ENCODE measurements around the gene SLC7A6. TPM values are rescaled to one million over a fixed set of nuclear protein-coding genes. Genes with fewer than 3 reads are reported as not detected.

SLC7A6 gene
- total and polyA plus RNA-seq, 2 of the 13 experiments (the other 11 are each of a cell fraction or from before 2014, with no cell fraction given) = 35.8 to 70.8 TPM

DNA sequence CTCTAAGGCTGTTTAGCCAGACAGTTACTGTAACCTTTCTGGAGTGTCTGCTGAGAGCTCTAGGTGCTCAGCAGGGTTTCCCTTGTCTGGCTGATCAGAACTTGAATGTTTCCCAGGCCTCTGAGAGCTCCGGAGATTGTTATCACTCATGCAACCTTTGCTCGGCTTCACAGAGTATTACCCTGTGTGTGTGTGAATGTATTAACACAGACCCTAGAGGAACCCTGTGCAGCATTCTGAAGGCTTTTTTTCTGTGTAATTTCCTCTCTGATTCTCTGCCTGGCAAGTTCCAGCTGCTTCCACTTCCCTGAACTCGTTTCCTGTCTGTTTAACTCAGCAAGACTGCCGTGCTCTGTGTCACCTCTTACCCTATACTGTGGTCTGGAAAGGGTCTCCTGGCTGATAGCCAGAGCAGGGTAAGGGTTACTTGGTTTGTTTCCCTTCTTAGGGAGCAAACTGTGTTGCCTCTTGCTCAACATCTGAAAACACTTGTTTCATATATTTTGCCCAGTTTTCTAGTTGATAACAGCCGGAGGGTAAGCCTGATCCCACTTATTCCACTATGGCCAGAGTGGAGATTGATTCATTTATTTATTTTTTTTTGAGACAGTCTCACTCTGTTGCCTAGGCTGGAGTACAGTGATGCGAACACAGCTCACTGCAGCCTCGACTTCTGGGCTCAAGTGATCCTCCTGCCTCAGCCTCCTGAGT lies 68.2 kb downstream of the SLC7A6 start (continued):
- TF ChIP-seq ZNF800 (CRISPR knock-in tag; IDR thresholded peaks at IDR 0.05) (peak; percentile 52; the same call in 1 of the 2 replicates), MED1 (CRISPR knock-in tag; IDR thresholded peaks at IDR 0.05) (peak; percentile 58), SMC3 (IDR thresholded peaks at IDR 0.05; ENCODE audit: low read length) (0 out of 2 replicates have a peak, but pooled peaks have one; percentile 16), ZBTB7B (CRISPR knock-in tag; IDR thresholded peaks at IDR 0.05) (peak; percentile 35; the same call in 1 of the 2 replicates), PAF1 (CRISPR knock-in tag; IDR thresholded peaks at IDR 0.05) (no peak), FOXJ3 (CRISPR knock-in tag; IDR thresholded peaks at IDR 0.05; ENCODE audit: borderline replicate concordance) (peak; percentile 64; the same call in 1 of the 2 replicates), FOXP1 (IDR thresholded peaks at IDR 0.05) (no peak), FOXP1 (CRISPR knock-in tag; IDR thresholded peaks at IDR 0.05) (peak; percentile 28; the same call in 1 of the 2 replicates), ZMYM4 (CRISPR knock-in tag; IDR thresholded peaks at IDR 0.05) (peak; percentile 31; the same call in 1 of the 2 replicates), MTA3 (CRISPR knock-in tag; IDR thresholded peaks at IDR 0.05) (no peak), ZNF20 (CRISPR knock-in tag; IDR thresholded peaks at IDR 0.05) (no peak), ZNF30 (CRISPR knock-in tag; IDR thresholded peaks at IDR 0.05) (no peak), ZBTB39 (CRISPR knock-in tag; IDR thresholded peaks at IDR 0.05) (peak; percentile 39; the same call in 1 of the 2 replicates), ZNF674 (CRISPR knock-in tag; IDR thresholded peaks at IDR 0.05; ENCODE audit: low read depth) (no peak), NCOR1 (IDR thresholded peaks at IDR 0.05; ENCODE audit: borderline replicate concordance, low read length) (peak; percentile 77), ZNF451 (CRISPR knock-in tag; IDR thresholded peaks at IDR 0.05) (0 out of 2 replicates have a peak, but pooled peaks have one; percentile 1), ZNF335 (CRISPR knock-in tag; IDR thresholded peaks at IDR 0.05) (0 out of 2 replicates have a peak, but pooled peaks have one; percentile 34), SP2 (CRISPR knock-in tag; IDR thresholded peaks at IDR 0.05) (no peak)
- TF ChIP-seq, protein P1, sequence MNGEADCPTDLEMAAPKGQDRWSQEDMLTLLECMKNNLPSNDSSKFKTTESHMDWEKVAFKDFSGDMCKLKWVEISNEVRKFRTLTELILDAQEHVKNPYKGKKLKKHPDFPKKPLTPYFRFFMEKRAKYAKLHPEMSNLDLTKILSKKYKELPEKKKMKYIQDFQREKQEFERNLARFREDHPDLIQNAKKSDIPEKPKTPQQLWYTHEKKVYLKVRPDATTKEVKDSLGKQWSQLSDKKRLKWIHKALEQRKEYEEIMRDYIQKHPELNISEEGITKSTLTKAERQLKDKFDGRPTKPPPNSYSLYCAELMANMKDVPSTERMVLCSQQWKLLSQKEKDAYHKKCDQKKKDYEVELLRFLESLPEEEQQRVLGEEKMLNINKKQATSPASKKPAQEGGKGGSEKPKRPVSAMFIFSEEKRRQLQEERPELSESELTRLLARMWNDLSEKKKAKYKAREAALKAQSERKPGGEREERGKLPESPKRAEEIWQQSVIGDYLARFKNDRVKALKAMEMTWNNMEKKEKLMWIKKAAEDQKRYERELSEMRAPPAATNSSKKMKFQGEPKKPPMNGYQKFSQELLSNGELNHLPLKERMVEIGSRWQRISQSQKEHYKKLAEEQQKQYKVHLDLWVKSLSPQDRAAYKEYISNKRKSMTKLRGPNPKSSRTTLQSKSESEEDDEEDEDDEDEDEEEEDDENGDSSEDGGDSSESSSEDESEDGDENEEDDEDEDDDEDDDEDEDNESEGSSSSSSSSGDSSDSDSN (CRISPR knock-in tag; IDR thresholded peaks at IDR 0.05) = peak; percentile 47; the same call in 1 of the 2 replicates
- TF ChIP-seq, protein P2, sequence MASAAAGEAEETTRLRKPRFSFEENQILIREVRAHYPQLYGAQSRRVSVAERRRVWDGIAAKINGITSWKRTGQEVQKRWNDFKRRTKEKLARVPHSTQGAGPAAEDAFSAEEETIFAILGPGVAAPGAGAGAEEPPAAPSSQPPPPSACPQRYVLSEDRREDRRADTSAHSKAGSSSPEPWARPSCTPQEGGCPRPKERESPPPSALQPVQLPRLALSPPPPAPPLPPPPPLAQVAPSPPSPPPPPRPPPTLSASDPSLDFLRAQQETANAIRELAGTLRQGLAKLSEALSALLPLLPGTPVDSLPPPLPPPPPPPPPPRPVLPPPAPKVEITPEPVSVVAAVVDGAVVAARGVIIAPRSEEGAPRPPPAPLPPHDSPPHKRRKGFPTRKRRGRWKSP (CRISPR knock-in tag; IDR thresholded peaks at IDR 0.05) = no peak
